Ishikawa (cell line): ENCODE results near the gene HMX1.

ENCODE experiments used
- CEBPB ChIP-seq: IDR thresholded peaks from 2 replicates; pipeline ENCODE4 v1.6.1; 2012
- CREB1 ChIP-seq: IDR thresholded peaks from 2 replicates; pipeline ENCODE4 v1.6.1; 2012; ENCODE audit warnings: low read depth
- EGR1 ChIP-seq: IDR thresholded peaks from 2 replicates; pipeline ENCODE4 v1.6.1; 2012
- EP300 ChIP-seq: IDR thresholded peaks from 2 replicates; pipeline ENCODE4 v1.6.1; 2012; ENCODE audit warnings: borderline replicate concordance
- MAX ChIP-seq: IDR thresholded peaks from 2 replicates; pipeline ENCODE4 v1.6.1; 2012
- NFIC ChIP-seq: IDR thresholded peaks from 2 replicates; pipeline ENCODE4 v1.6.1; 2012
- RAD21 ChIP-seq: IDR thresholded peaks from 2 replicates; pipeline ENCODE4 v1.6.1; 2012; ENCODE audit warnings: low read depth
- REST ChIP-seq: IDR thresholded peaks from 2 replicates; pipeline ENCODE4 v1.6.1; 2012; ENCODE audit warnings: low read depth, mild to moderate bottlenecking
- TAF1 ChIP-seq: IDR thresholded peaks from 2 replicates; pipeline ENCODE4 v1.6.1; 2012; ENCODE audit warnings: low read depth, mild to moderate bottlenecking
- TCF12 ChIP-seq: IDR thresholded peaks from 2 replicates; pipeline ENCODE4 v1.6.1; 2012; ENCODE audit warnings: low read depth
- TEAD4 ChIP-seq: IDR thresholded peaks from 2 replicates; pipeline ENCODE4 v1.6.1; 2012
- USF1 ChIP-seq: IDR thresholded peaks from 2 replicates; pipeline ENCODE4 v1.6.1; 2012
- YY1 ChIP-seq: IDR thresholded peaks from 2 replicates; pipeline ENCODE4 v1.6.1; 2012; ENCODE audit warnings: low read depth
- ZBTB7A ChIP-seq: IDR thresholded peaks from 2 replicates; pipeline ENCODE4 v1.6.1; 2012; ENCODE audit warnings: low read depth

HMX1 gene

GRCh38 chr4:8862334-8862733 lies 9.3 kb downstream of the HMX1 start:
- TF ChIP-seq ZBTB7A, result no peak
- TF ChIP-seq EP300, result no peak
- no peak for TF ChIP-seq TCF12
- no peak for TF ChIP-seq YY1
- TF ChIP-seq USF1, result no peak
- TF ChIP-seq REST, result no peak
- TF ChIP-seq NFIC, result no peak
- TF ChIP-seq TAF1, result no peak
- no peak for TF ChIP-seq RAD21
- no peak for TF ChIP-seq TEAD4
- TF ChIP-seq EGR1, result no peak
- TF ChIP-seq MAX, result no peak

DNA sequence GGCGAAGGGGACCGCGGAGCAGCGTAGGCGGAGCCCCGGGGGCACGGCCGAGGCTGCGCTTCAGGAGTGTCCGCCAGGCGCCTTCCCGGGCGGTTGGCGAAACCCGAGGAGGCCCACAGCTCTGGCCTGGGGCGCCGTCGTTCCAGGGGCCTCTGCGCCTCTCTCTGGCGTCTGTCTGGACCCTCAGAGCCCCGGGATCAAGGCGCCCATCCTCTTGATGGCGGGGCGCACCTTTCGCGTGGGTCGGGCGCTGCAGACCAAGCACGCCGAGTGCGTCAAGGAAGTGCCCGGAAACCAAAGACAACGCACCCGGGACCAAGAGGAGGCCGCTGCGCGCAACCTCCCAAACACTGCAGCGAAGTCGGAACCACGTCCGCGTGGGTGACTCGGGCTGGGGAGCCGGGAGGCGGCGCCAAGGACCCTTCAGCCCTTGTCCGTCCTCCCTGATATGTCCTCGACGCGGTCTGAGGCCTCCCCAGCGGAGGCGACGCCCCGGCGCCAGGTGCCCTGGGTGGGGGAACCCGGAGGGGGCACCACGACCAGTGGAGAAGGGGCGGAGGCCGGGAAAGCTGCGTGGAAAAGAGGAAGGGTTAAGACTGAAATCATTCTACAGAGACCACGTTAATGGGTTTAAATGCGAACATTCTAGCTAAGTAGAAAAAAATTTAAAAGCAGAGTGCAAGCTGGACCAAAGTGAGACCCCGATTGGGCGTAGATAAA lies 9.9 kb downstream of the HMX1 start:
- TF ChIP-seq CREB1 (no peak), NFIC (no peak), USF1 (no peak), EGR1 (no peak), TAF1 (no peak), CEBPB (no peak), REST (no peak)

GRCh38 chr4:8860892-8861575 lies 10.6 kb downstream of the HMX1 start:
- TF ChIP-seq NFIC (no peak), USF1 (no peak)

- no peak for TF ChIP-seq CEBPB
- TF ChIP-seq RAD21, result no peak
- TF ChIP-seq REST, result no peak
- TF ChIP-seq ZBTB7A, result no peak
Measured at GRCh38 chr4:8860096-8860891, 11.3 kb downstream of the HMX1 start.
